ENCODE data around the gene KLHDC10.

KLHDC10 gene

DNA sequence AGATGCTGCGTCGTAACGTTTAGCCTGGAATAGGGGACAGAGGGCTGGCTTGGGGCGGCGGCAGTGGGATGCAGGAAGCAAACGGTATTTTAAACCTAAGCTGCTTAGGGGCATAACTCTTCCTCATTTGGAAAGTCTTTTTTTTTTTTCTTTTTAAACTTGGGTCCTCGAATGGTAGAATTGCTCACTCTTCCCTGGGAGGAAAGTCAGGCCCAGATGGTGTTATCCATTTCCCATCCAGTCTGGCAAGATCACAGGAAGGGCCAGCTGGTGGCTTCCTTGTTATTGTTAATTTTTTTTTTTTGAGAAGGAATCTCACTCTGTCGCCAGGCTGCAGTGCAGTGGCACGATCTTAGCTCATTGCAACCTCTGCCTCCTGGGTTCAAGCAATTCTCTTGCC, 78.2 kb downstream of the KLHDC10 start:
- TF ChIP-seq TAF1 (IDR thresholded peaks at IDR 0.05; ENCODE audit: borderline replicate concordance, insufficient read depth, low read length) (no peak), POLR2AphosphoS5 (IDR thresholded peaks at IDR 0.05; ENCODE audit: low read depth, low read length) (no peak), FOXP2 (optimal IDR thresholded peaks at IDR 0.05; ENCODE audit: borderline replicate concordance, extremely low read depth, extremely low read length, insufficient read depth) (no peak), SIN3A (IDR thresholded peaks at IDR 0.05; ENCODE audit: borderline replicate concordance, insufficient read depth, low read length) (no peak)
- TF ChIP-seq, protein P1, sequence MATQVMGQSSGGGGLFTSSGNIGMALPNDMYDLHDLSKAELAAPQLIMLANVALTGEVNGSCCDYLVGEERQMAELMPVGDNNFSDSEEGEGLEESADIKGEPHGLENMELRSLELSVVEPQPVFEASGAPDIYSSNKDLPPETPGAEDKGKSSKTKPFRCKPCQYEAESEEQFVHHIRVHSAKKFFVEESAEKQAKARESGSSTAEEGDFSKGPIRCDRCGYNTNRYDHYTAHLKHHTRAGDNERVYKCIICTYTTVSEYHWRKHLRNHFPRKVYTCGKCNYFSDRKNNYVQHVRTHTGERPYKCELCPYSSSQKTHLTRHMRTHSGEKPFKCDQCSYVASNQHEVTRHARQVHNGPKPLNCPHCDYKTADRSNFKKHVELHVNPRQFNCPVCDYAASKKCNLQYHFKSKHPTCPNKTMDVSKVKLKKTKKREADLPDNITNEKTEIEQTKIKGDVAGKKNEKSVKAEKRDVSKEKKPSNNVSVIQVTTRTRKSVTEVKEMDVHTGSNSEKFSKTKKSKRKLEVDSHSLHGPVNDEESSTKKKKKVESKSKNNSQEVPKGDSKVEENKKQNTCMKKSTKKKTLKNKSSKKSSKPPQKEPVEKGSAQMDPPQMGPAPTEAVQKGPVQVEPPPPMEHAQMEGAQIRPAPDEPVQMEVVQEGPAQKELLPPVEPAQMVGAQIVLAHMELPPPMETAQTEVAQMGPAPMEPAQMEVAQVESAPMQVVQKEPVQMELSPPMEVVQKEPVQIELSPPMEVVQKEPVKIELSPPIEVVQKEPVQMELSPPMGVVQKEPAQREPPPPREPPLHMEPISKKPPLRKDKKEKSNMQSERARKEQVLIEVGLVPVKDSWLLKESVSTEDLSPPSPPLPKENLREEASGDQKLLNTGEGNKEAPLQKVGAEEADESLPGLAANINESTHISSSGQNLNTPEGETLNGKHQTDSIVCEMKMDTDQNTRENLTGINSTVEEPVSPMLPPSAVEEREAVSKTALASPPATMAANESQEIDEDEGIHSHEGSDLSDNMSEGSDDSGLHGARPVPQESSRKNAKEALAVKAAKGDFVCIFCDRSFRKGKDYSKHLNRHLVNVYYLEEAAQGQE (IDR thresholded peaks at IDR 0.05; ENCODE audit: insufficient read depth in 1 of 2, low read depth in 2 of 2, low read length in 2 of 2): no peak

DNA sequence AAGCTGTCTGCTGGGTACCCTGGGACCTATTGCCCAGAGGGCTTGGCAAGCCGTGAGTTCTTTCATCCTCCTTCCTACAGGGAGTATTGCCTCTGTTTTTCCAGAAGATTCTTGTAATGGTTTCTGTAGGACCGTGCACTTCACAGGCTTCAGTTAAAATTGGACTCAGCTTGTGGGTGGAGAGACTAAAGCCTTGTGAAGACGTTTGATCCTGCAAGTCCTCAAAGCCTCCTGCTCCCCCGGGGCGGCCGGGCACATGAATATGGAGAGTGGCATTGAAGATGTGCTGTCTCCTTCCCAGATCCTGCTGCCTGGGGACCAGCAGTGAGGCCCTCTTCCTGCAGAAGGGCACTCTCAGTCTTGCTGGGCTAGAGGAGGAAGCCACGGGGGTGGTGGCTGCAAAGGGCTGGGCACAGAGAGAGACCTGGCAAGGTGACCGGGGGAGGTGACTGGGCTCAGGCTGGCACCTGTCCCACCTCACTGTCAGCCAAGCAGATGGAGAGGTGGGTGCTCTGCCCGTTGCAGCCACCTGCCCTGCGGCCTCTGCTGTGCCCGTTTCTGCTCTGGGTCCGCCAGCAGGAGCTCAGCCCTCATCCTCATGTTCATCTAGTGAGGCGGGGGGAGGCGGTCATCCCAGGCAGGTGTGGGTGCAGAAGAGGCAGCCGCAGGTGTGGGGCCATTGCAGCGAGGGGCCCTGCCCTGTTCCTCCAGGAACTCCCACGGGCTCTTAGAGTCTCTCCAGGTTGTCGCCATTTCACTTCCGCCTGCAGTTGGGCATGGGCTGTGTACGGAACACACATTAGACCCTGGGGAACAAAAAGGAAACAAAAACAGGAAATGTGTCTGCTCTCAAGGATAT, 79.2 kb downstream of the KLHDC10 start:
- TF ChIP-seq TAF1 (IDR thresholded peaks at IDR 0.05; ENCODE audit: borderline replicate concordance, insufficient read depth, low read length) (no peak), FOXP2 (optimal IDR thresholded peaks at IDR 0.05; ENCODE audit: borderline replicate concordance, extremely low read depth, extremely low read length, insufficient read depth) (no peak), SIN3A (IDR thresholded peaks at IDR 0.05; ENCODE audit: borderline replicate concordance, insufficient read depth, low read length) (no peak), POLR2AphosphoS5 (IDR thresholded peaks at IDR 0.05; ENCODE audit: low read depth, low read length) (no peak)
- TF ChIP-seq, protein P1 (IDR thresholded peaks at IDR 0.05; ENCODE audit: insufficient read depth in 1 of 2, low read depth in 2 of 2, low read length in 2 of 2): no peak

DNA sequence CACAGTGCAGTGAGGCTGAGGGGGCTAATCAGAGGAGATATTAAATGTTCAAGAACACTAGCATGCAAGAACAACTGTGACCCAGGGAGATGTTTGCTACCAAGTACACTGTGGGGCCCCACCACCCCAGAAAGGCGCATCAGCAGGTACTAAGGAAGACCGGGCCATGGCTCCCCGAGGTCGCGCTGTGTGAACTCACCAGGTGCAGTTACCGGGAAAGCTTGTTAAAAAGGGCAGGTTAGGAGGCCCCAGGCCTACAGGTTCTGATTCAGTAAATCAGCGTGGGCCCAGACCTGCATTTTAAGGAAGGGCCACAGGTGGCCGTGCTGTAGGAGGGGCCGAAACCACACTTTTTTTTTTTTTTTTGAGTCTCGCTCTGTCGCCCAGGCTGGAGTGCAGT, 80.3 kb downstream of the KLHDC10 start:
- TF ChIP-seq, protein P1 (IDR thresholded peaks at IDR 0.05; ENCODE audit: insufficient read depth in 1 of 2, low read depth in 2 of 2, low read length in 2 of 2): no peak
- TF ChIP-seq FOXP2 (optimal IDR thresholded peaks at IDR 0.05; ENCODE audit: borderline replicate concordance, extremely low read depth, extremely low read length, insufficient read depth) (no peak), SIN3A (IDR thresholded peaks at IDR 0.05; ENCODE audit: borderline replicate concordance, insufficient read depth, low read length) (no peak), TAF1 (IDR thresholded peaks at IDR 0.05; ENCODE audit: borderline replicate concordance, insufficient read depth, low read length) (no peak), POLR2AphosphoS5 (IDR thresholded peaks at IDR 0.05; ENCODE audit: low read depth, low read length) (no peak)

DNA sequence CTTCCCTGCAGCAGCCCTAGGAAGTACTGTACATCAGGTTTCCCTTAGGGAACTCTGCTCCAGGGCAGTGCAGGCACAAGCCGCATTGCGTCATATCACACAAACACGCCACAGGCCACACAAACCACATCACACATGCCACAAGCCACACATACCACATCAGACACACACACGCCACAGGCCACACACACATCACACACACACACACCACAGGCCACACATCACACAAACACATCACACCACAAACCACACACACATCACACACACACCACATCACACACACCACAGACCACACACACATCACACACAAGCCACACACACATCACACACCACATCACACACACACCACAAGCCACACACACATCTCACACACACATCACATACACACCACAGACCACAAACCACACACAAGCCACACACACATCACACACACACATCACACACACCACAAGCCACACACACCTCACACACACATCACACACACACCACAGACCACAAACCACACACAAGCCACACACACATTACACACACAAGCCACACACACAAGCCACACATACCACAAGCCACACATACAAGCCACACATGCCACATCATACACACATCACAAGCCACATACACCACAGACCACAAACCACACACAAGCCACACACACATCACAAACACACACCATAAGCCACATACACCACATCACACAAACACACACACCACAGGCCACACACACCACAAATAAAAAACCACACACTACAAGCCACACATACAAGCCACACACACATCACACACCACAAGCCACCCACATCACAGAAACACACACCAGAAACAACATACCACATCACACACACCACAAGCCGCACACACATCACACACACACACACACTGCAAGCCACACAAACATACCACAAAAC, 81.5 kb downstream of the KLHDC10 start:
- no peak for TF ChIP-seq POLR2AphosphoS5 (IDR thresholded peaks at IDR 0.05; ENCODE audit: low read depth, low read length)

DNA sequence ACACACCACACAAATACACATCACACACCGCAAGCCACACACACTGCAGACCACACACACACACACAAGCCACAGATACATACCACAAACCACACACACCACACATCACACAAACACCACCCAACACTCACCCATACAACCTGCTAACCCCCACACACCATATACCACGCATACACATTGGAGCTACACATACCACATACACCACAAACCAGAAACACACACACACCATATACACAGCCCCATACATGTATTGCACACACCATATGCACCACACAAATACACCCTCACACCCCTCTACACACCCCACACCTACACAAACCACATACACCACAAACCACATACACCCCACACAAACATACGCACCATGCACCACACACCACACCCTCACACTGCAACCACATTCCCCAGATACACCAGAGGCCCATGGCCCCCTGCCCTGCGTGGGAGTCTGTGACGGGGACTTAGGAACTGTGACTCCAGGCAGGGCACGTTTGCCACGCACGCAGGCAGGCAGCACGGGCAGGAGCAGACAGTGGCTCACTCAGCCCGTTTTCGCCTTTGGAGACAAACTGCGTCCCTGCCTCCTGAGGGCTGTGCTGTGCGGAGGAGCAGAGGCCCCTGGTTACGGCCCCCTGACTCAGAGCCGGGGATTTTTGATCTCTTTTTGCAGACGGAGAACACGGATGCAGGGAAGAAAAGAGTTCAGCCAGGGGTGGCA, 82.3 kb downstream of the KLHDC10 start:
- no peak for TF ChIP-seq FOXP2 (optimal IDR thresholded peaks at IDR 0.05; ENCODE audit: borderline replicate concordance, extremely low read depth, extremely low read length, insufficient read depth)
- TF ChIP-seq POLR2AphosphoS5 (IDR thresholded peaks at IDR 0.05; ENCODE audit: low read depth, low read length): no peak
